ENCODE data around the gene MAPKAP1.

DNA sequence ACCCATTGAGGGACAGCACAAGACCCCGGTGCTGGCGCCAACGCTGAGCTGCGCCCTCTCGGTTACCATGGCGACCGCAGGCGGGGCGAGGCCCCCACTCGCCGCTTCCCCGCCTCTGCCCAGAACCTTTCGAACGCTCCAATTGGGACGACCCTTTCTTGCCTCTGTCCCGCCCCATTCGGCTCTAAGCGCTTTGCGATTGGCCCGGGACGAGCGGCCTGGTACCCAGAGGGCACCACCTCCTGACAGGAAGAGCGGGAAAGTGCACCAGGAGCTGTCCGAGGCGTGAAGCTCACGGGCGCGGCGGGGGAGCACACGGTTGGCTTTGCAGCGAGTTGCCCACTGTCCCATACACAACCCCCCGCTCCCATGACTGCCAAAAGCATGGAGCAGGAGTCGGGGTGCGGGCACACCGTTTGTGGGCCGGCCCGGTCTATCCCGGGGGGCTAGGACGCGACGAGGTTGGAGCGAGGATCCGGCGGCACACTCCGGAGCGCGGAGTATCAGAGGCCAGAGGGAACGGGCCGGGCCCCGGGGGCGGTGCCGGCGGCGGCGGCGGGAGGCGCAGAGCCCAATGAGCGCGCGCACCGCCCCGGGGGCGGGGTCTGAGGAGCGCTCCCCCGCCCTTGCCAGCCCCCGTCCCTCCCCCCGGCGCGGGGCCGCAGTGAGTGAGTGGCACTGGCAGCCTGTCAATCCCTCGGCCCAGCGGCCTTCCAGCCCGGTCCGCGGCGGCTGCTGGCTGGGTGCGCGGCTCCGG, 39.2 kb upstream of the MAPKAP1 start:
- TF ChIP-seq, protein P1, sequence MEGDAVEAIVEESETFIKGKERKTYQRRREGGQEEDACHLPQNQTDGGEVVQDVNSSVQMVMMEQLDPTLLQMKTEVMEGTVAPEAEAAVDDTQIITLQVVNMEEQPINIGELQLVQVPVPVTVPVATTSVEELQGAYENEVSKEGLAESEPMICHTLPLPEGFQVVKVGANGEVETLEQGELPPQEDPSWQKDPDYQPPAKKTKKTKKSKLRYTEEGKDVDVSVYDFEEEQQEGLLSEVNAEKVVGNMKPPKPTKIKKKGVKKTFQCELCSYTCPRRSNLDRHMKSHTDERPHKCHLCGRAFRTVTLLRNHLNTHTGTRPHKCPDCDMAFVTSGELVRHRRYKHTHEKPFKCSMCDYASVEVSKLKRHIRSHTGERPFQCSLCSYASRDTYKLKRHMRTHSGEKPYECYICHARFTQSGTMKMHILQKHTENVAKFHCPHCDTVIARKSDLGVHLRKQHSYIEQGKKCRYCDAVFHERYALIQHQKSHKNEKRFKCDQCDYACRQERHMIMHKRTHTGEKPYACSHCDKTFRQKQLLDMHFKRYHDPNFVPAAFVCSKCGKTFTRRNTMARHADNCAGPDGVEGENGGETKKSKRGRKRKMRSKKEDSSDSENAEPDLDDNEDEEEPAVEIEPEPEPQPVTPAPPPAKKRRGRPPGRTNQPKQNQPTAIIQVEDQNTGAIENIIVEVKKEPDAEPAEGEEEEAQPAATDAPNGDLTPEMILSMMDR (IDR thresholded peaks at IDR 0.05) = no peak
- TF ChIP-seq POLR2A (IDR thresholded peaks at IDR 0.05) = peak in 1 of 2 donors; percentile 66
